Fibroblast of lung (primary cell): ENCODE measurements around the gene PCDHB4. TPM values are rescaled to one million over a fixed set of nuclear protein-coding genes. Genes with fewer than 3 reads are reported as not detected.
"Not testable (repeated sequence)": the region's sequence is repeated elsewhere in the genome, so short reads cannot be mapped to it uniquely, and the experiment has no call there.

Source experiments
- DNase-seq, 2 donors: peaks; one replicate each; pipeline versions ENCODE4 v3.0.0 to v3.0.0-alpha.2; 2010; ENCODE audit warnings: low read depth in 2 of 2
- H2AFZ ChIP-seq: 2 replicates; pipeline ENCODE4 v1.5.1; 2012; ENCODE audit warnings: low read length, control low read depth, inconsistent platforms
- H3K27ac ChIP-seq: 2 replicates; pipeline ENCODE4 v1.5.1; 2011; ENCODE audit warnings: low read length, control low read depth; ENCODE audit not compliant: insufficient read depth
- H3K27me3 ChIP-seq: 2 replicates; pipeline ENCODE4 v1.5.1; 2011; ENCODE audit warnings: mild to moderate bottlenecking, low read length; ENCODE audit not compliant: control insufficient read depth, insufficient read depth
- H3K36me3 ChIP-seq: 2 replicates; pipeline ENCODE4 v1.5.1; 2011; ENCODE audit warnings: low read length; ENCODE audit not compliant: control insufficient read depth, insufficient read depth
- H3K4me1 ChIP-seq: 2 replicates; pipeline ENCODE4 v1.5.1; 2011; ENCODE audit warnings: low read length; ENCODE audit not compliant: control insufficient read depth, insufficient read depth; ENCODE audit errors: extremely low read depth
- H3K4me2 ChIP-seq: 2 replicates; pipeline ENCODE4 v1.5.1; 2011; ENCODE audit warnings: low read length, control low read depth; ENCODE audit not compliant: insufficient read depth; ENCODE audit errors: extremely low read depth
- H3K4me3 ChIP-seq, 4 experiments: fragments of 200-600 bp in 1 of 4; sonication (generic) in 1 of 4; replicated peaks in 1 of 4; 2 replicates each; pipeline ENCODE4 v1.5.1; 2011 to 2016; ENCODE audit warnings: low read length in 4 of 4, low read depth in 3 of 4, mild to moderate bottlenecking in 3 of 4, control low read depth in 2 of 4, inconsistent platforms in 1 of 4, mixed read lengths in 1 of 4; ENCODE audit not compliant: insufficient read depth in 1 of 4; ENCODE audit errors: control extremely low read depth in 1 of 4
- H3K79me2 ChIP-seq: 2 replicates; pipeline ENCODE4 v1.5.1; 2012; ENCODE audit warnings: mild to moderate bottlenecking, low read length, inconsistent platforms; ENCODE audit not compliant: control insufficient read depth, insufficient read depth
- H3K9ac ChIP-seq: 2 replicates; pipeline ENCODE4 v1.5.1; 2011; ENCODE audit warnings: mild to moderate bottlenecking, low read length, control low read depth; ENCODE audit not compliant: insufficient read depth
- H3K9me3 ChIP-seq: 2 replicates; pipeline ENCODE4 v1.5.1; 2012; ENCODE audit warnings: low read depth, low read length; ENCODE audit not compliant: control insufficient read depth, insufficient read depth
- H4K20me1 ChIP-seq: 2 replicates; pipeline ENCODE4 v1.5.1; 2011; ENCODE audit warnings: low read length; ENCODE audit not compliant: control insufficient read depth, insufficient read depth; ENCODE audit errors: extremely low read depth
- EZH2 ChIP-seq: IDR thresholded peaks from 2 replicates; pipeline ENCODE4 v1.5.1; 2012; ENCODE audit warnings: low read length, control low read depth, mild to moderate bottlenecking; ENCODE audit errors: missing control alignments
- polyA plus RNA-seq, 2 donors: library from polyadenylated mRNA; depleted of rRNA in 1 of 2; stranded (reverse) in 1 of 2; unstranded in 1 of 2; fragments of >200 nt; gene quantifications; 2 replicates each; pipeline ENCODE4 v1.2.1, GENCODE V29; 2011 to 2012; ENCODE audit warnings: missing spikeins in 1 of 2
- total RNA-seq: library from RNA; depleted of rRNA; stranded (reverse); fragments of >200 nt; gene quantifications from 2 replicates; pipeline ENCODE4 v1.2.1, GENCODE V29; 2014
- TF ChIP-seq, protein P1 (sequence below), 2 donors: IDR thresholded peaks in 1 of 2; conservative IDR thresholded peaks in 1 of 2; 1 replicate in 1 of 2; 2 replicates in 1 of 2; pipeline ENCODE4 v1.5.1; 2011 to 2012; ENCODE audit warnings: low read length in 2 of 2, control low read depth in 1 of 2, inconsistent platforms in 1 of 2, low read depth in 1 of 2, mild to moderate bottlenecking in 1 of 2

Gene PCDHB4
- total and polyA plus RNA-seq, 2 donors (not counting 1 experiment from before 2014, with no cell fraction given), result 0.27 to 0.50 TPM

DNA sequence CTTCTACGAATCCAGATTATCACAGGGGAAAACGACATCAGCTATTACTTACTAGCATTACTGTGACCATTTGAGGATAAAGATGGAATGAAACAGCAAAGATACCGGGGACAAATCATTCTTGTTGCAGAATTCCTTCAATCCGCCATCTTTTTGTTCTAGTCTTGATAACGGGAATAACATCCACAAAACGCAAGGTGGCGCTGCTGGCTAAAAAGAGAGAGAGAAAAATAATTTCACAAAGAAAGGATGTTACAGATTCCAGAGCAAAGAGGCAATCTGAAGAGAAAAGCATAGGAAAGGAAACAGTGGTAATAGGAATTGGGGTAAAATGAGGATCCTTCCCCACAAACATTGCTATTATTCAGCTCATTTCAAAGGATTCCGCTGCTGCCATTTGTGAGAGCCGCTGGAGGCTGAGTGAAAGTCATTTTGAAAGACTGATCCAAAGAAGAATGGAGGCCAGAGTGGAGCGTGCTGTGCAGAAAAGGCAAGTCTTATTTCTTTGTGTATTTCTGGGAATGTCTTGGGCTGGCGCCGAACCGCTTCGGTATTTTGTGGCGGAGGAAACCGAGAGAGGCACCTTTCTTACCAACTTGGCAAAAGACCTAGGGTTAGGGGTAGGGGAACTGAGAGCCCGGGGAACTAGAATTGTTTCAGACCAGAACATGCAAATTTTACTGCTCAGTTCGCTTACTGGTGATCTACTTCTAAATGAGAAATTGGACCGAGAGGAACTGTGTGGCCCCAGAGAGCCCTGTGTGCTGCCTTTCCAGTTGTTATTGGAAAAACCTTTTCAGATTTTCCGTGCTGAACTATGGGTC is 51.0 kb downstream of the PCDHB4 start, which contains the start of gene PCDHB7:
PCDHB7 (plus strand) TSS at position 264 of the 824 bp plus-strand sequence; CDS start at position 456, 192 bp downstream.
- peak; percentile 3 to 24 for DNase-seq
- H4K20me1 ChIP-seq, result no peaks in the 10 kb centered on the region
- peak within 1 kb of the TSS in 2 of 4 experiments; percentile 28 to 30 for H3K4me3 ChIP-seq
- H2AFZ ChIP-seq, result no peak within 1 kb of the TSS
- H3K4me1 ChIP-seq, result no peaks in the 10 kb centered on the region
- H3K79me2 ChIP-seq, result no peaks in the 10 kb centered on the region
- H3K9me3 ChIP-seq, result no peaks in the 10 kb centered on the region
- H3K27ac ChIP-seq, result no peak within 1 kb of the TSS
- H3K27me3 ChIP-seq, result no peaks in the 10 kb centered on the region
- no peaks in the 10 kb centered on the region for H3K36me3 ChIP-seq
- no peak within 1 kb of the TSS for H3K9ac ChIP-seq
- no peak within 1 kb of the TSS for H3K4me2 ChIP-seq
- TF ChIP-seq EZH2, result no peak
- TF ChIP-seq, protein P1, sequence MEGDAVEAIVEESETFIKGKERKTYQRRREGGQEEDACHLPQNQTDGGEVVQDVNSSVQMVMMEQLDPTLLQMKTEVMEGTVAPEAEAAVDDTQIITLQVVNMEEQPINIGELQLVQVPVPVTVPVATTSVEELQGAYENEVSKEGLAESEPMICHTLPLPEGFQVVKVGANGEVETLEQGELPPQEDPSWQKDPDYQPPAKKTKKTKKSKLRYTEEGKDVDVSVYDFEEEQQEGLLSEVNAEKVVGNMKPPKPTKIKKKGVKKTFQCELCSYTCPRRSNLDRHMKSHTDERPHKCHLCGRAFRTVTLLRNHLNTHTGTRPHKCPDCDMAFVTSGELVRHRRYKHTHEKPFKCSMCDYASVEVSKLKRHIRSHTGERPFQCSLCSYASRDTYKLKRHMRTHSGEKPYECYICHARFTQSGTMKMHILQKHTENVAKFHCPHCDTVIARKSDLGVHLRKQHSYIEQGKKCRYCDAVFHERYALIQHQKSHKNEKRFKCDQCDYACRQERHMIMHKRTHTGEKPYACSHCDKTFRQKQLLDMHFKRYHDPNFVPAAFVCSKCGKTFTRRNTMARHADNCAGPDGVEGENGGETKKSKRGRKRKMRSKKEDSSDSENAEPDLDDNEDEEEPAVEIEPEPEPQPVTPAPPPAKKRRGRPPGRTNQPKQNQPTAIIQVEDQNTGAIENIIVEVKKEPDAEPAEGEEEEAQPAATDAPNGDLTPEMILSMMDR (conservative IDR thresholded peaks at IDR 0.05 in 1 of 2, IDR thresholded peaks at IDR 0.05 in 1 of 2; ENCODE audit: low read depth in 1 of 2, low read length in 2 of 2), result peak in 1 of 2 donors; percentile 24

DNA sequence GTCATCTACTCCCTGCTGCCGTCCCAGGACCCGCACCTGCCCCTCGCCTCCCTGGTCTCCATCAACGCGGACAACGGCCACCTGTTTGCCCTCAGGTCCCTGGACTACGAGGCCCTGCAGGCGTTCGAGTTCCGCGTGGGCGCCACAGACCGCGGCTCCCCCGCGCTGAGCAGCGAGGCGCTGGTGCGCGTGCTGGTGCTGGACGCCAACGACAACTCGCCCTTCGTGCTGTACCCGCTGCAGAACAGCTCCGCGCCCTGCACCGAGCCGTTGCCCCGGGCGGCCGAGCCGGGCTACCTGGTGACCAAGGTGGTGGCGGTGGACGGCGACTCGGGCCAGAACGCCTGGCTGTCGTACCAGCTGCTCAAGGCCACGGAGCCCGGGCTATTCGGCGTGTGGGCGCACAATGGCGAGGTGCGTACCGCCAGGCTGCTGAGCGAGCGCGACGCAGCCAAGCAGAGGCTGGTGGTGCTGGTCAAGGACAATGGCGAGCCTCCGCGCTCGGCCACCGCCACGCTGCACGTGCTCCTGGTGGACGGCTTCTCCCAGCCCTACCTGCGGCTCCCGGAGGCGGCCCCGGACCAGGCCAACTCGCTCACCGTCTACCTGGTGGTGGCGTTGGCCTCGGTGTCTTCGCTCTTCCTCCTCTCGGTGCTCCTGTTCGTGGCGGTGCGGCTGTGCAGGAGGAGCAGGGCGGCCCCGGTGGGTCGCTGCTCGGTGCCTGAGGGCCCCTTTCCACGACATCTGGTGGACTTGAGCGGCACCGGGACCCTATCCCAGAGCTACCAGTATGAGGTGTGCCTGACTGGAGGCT is 52.9 kb downstream of the PCDHB4 start:
- not testable (repeated sequence) for H2AFZ ChIP-seq, H3K9me3 ChIP-seq, H4K20me1 ChIP-seq, H3K79me2 ChIP-seq, H3K9ac ChIP-seq, DNase-seq, H3K4me3 ChIP-seq, H3K4me1 ChIP-seq, H3K27me3 ChIP-seq, H3K36me3 ChIP-seq, H3K4me2 ChIP-seq, H3K27ac ChIP-seq

Other genes with a start within 250 kb of the PCDHB4 start
- 0.26 and 0.50 TPM in 2 replicates for gene PCDHA12, start 246.5 kb upstream of the PCDHB4 start, total RNA-seq
- gene PCDHA12, start 246.5 kb upstream of the PCDHB4 start, polyA plus RNA-seq, result not detected in 2 replicates
- under 0.01 and 0.33 TPM in 2 replicates for gene PCDHA13, start 239.7 kb upstream of the PCDHB4 start, total RNA-seq
- 0.02 TPM in 1 of 2 replicates, not detected in the other for gene PCDHA13, start 239.7 kb upstream of the PCDHB4 start, polyA plus RNA-seq
- 0.51 and 0.66 TPM in 2 replicates for gene PCDHAC1, start 195.5 kb upstream of the PCDHB4 start, total RNA-seq
- gene PCDHAC1, start 195.5 kb upstream of the PCDHB4 start, polyA plus RNA-seq, result 0.01 and 0.14 TPM in 2 replicates
- gene PCDHAC2, start 155.3 kb upstream of the PCDHB4 start, total RNA-seq, result 1.7 and 2.6 TPM in 2 replicates
- 0.03 and 0.48 TPM in 2 replicates for gene PCDHAC2, start 155.3 kb upstream of the PCDHB4 start, polyA plus RNA-seq
- not detected in 2 replicates for gene PCDHB1, start 70.4 kb upstream of the PCDHB4 start, total RNA-seq
- not detected in 2 replicates for gene PCDHB1, start 70.4 kb upstream of the PCDHB4 start, polyA plus RNA-seq
- 1.8 and 4.6 TPM in 2 replicates for gene PCDHB2, start 27.2 kb upstream of the PCDHB4 start, total RNA-seq
- 0.91 and 3.1 TPM in 2 replicates for gene PCDHB2, start 27.2 kb upstream of the PCDHB4 start, polyA plus RNA-seq
- 0.77 and 1.7 TPM in 2 replicates for gene PCDHB3, start 21.3 kb upstream of the PCDHB4 start, total RNA-seq
- 0.35 and 2.3 TPM in 2 replicates for gene PCDHB3, start 21.3 kb upstream of the PCDHB4 start, polyA plus RNA-seq
- gene PCDHB5, start 13.4 kb downstream of the PCDHB4 start, total RNA-seq, result 1.8 and 2.8 TPM in 2 replicates
- 0.60 and 1.1 TPM in 2 replicates for gene PCDHB5, start 13.4 kb downstream of the PCDHB4 start, polyA plus RNA-seq
- 0.26 and 0.33 TPM in 2 replicates for gene PCDHB6, start 28.2 kb downstream of the PCDHB4 start, total RNA-seq
- gene PCDHB6, start 28.2 kb downstream of the PCDHB4 start, polyA plus RNA-seq, result 0.07 and 0.42 TPM in 2 replicates
- 1.0 and 1.5 TPM in 2 replicates for gene PCDHB7, start 50.8 kb downstream of the PCDHB4 start, total RNA-seq
- 0.28 and 0.61 TPM in 2 replicates for gene PCDHB7, start 50.8 kb downstream of the PCDHB4 start, polyA plus RNA-seq
- gene PCDHB8, start 56.0 kb downstream of the PCDHB4 start, total RNA-seq, result 0.26 and 1.3 TPM in 2 replicates
- gene PCDHB8, start 56.0 kb downstream of the PCDHB4 start, polyA plus RNA-seq, result 0.05 and 0.42 TPM in 2 replicates
- gene PCDHB16, start 60.6 kb downstream of the PCDHB4 start, total RNA-seq, result 0.51 and 1.5 TPM in 2 replicates
- 0.54 and 1.5 TPM in 2 replicates for gene PCDHB16, start 60.6 kb downstream of the PCDHB4 start, polyA plus RNA-seq
- gene PCDHB9, start 65.3 kb downstream of the PCDHB4 start, total RNA-seq, result 0.26 and 0.99 TPM in 2 replicates
- gene PCDHB9, start 65.3 kb downstream of the PCDHB4 start, polyA plus RNA-seq, result 0.27 and 0.82 TPM in 2 replicates
- 0.77 and 2.0 TPM in 2 replicates for gene PCDHB10, start 70.5 kb downstream of the PCDHB4 start, total RNA-seq
- gene PCDHB10, start 70.5 kb downstream of the PCDHB4 start, polyA plus RNA-seq, result 0.28 and 0.78 TPM in 2 replicates
- 0.77 and 1.7 TPM in 2 replicates for gene PCDHB11, start 77.8 kb downstream of the PCDHB4 start, total RNA-seq
- 0.11 and 0.36 TPM in 2 replicates for gene PCDHB11, start 77.8 kb downstream of the PCDHB4 start, polyA plus RNA-seq
- 0.26 and 0.66 TPM in 2 replicates for gene PCDHB12, start 86.9 kb downstream of the PCDHB4 start, total RNA-seq
- 0.02 and 0.27 TPM in 2 replicates for gene PCDHB12, start 86.9 kb downstream of the PCDHB4 start, polyA plus RNA-seq
- gene PCDHB13, start 92.1 kb downstream of the PCDHB4 start, total RNA-seq, result 0.26 and 1.5 TPM in 2 replicates
- gene PCDHB13, start 92.1 kb downstream of the PCDHB4 start, polyA plus RNA-seq, result 0.24 and 0.62 TPM in 2 replicates
- 0.77 and 1.7 TPM in 2 replicates for gene PCDHB14, start 101.5 kb downstream of the PCDHB4 start, total RNA-seq
- 0.18 and 0.86 TPM in 2 replicates for gene PCDHB14, start 101.5 kb downstream of the PCDHB4 start, polyA plus RNA-seq
- 0.77 and 1.8 TPM in 2 replicates for gene PCDHB15, start 123.6 kb downstream of the PCDHB4 start, total RNA-seq
- gene PCDHB15, start 123.6 kb downstream of the PCDHB4 start, polyA plus RNA-seq, result 0.12 and 0.31 TPM in 2 replicates
- 0.66 TPM in 1 of 2 replicates, not detected in the other for gene SLC25A2, start 182.2 kb downstream of the PCDHB4 start, total RNA-seq
- gene SLC25A2, start 182.2 kb downstream of the PCDHB4 start, polyA plus RNA-seq, result not detected in 2 replicates
- gene TAF7, start 199.0 kb downstream of the PCDHB4 start, total RNA-seq, result 87.1 and 107 TPM in 2 replicates
- gene TAF7, start 199.0 kb downstream of the PCDHB4 start, polyA plus RNA-seq, result 64.9 and 73.0 TPM in 2 replicates
- gene PCDHGA1, start 208.7 kb downstream of the PCDHB4 start, total RNA-seq, result 1.0 and 1.8 TPM in 2 replicates
- gene PCDHGA1, start 208.7 kb downstream of the PCDHB4 start, polyA plus RNA-seq, result 1.1 and 1.6 TPM in 2 replicates
- 2.8 and 4.5 TPM in 2 replicates for gene PCDHGA2, start 216.9 kb downstream of the PCDHB4 start, total RNA-seq
- gene PCDHGA2, start 216.9 kb downstream of the PCDHB4 start, polyA plus RNA-seq, result 4.2 and 5.8 TPM in 2 replicates
- gene PCDHGA3, start 222.0 kb downstream of the PCDHB4 start, total RNA-seq, result 1.5 and 2.8 TPM in 2 replicates
- 1.3 and 1.4 TPM in 2 replicates for gene PCDHGA3, start 222.0 kb downstream of the PCDHB4 start, polyA plus RNA-seq
- 3.1 and 4.3 TPM in 2 replicates for gene PCDHGB1, start 228.3 kb downstream of the PCDHB4 start, total RNA-seq
- 1.7 TPM in 2 replicates for gene PCDHGB1, start 228.3 kb downstream of the PCDHB4 start, polyA plus RNA-seq
- gene PCDHGA4, start 233.2 kb downstream of the PCDHB4 start, total RNA-seq, result 2.8 and 7.6 TPM in 2 replicates
- 3.1 and 6.4 TPM in 2 replicates for gene PCDHGA4, start 233.2 kb downstream of the PCDHB4 start, polyA plus RNA-seq
- gene PCDHGB2, start 238.2 kb downstream of the PCDHB4 start, total RNA-seq, result 3.1 and 4.6 TPM in 2 replicates
- gene PCDHGB2, start 238.2 kb downstream of the PCDHB4 start, polyA plus RNA-seq, result 2.3 and 5.7 TPM in 2 replicates
- gene PCDHGA5, start 242.3 kb downstream of the PCDHB4 start, total RNA-seq, result 1.5 and 2.6 TPM in 2 replicates
- gene PCDHGA5, start 242.3 kb downstream of the PCDHB4 start, polyA plus RNA-seq, result 1.2 and 1.4 TPM in 2 replicates
- gene PCDHGB3, start 248.4 kb downstream of the PCDHB4 start, total RNA-seq, result 3.1 and 5.8 TPM in 2 replicates
- gene PCDHGB3, start 248.4 kb downstream of the PCDHB4 start, polyA plus RNA-seq, result 2.5 and 2.9 TPM in 2 replicates